ENCODE data around the gene NUBPL. TPM values are rescaled to one million over a fixed set of nuclear protein-coding genes. Genes with fewer than 3 reads are reported as not detected.

NUBPL gene
- total RNA-seq, 4 donors from 2014 or later: 1.9 to 45.2 (median 11.6) TPM

GRCh38 chr14:31682768-31683167, 121.6 kb downstream of the NUBPL start:
- intact Hi-C loops (cut with DNase I; ENCODE audit: low total_unique reads): no loop called here

GRCh38 chr14:31687726-31688125, 126.5 kb downstream of the NUBPL start:
- Histone ChIP-seq H3K4me1 (peaks cover 0 to 14% (median 5%) of the 10 kb centered on the region in 4 donors), H3K36me3 (no peaks in the 10 kb centered on the region), H3K27me3 (no peaks in the 10 kb centered on the region), H3K9me3 (no peaks in the 10 kb centered on the region), H3K27ac (no peak overlapping the region), H3K4me3 (no peak overlapping the region)
- DNase-seq: no peak
- WGBS, 2 donors (ENCODE audit: low coverage in 1 of 2): 95 to 100% methylated on average over 1 of the region's 1 CpG
- intact Hi-C loops (cut with DNase I; ENCODE audit: low total_unique reads): no loop called here
- TF ChIP-seq POLR2A (IDR thresholded peaks at IDR 0.05) (no peak), POLR2AphosphoS5 (IDR thresholded peaks at IDR 0.05) (no peak), EP300 (IDR thresholded peaks at IDR 0.05; ENCODE audit: low read depth) (no peak), CTCF (IDR thresholded peaks at IDR 0.05) (no peak)
- in situ Hi-C loops (cut with MboI; ENCODE audit: low pct_ligation_motif_present in 1 of 4, low pct_unique_long_range_greater_than_20kb in 1 of 4, low sequenced_read_pairs in 3 of 4): no loop called here

More at GRCh38 chr14:31682768-31683167, 121.6 kb downstream of the NUBPL start:
- WGBS, 2 donors (ENCODE audit: low coverage in 1 of 2): 83 to 94% methylated on average over 2 of the region's 2 CpGs
- Histone ChIP-seq H3K27me3 (no peaks in the 10 kb centered on the region), H3K9me3 (no peaks in the 10 kb centered on the region), H3K4me1 (no peaks in the 10 kb centered on the region), H3K36me3 (no peaks in the 10 kb centered on the region), H3K27ac (no peak overlapping the region), H3K4me3 (no peak overlapping the region)
- in situ Hi-C loops (cut with MboI; ENCODE audit: low pct_ligation_motif_present in 1 of 4, low pct_unique_long_range_greater_than_20kb in 1 of 4, low sequenced_read_pairs in 3 of 4): no loop called here
- TF ChIP-seq POLR2A (IDR thresholded peaks at IDR 0.05) (no peak), CTCF (IDR thresholded peaks at IDR 0.05) (no peak), EP300 (IDR thresholded peaks at IDR 0.05; ENCODE audit: low read depth) (no peak), POLR2AphosphoS5 (IDR thresholded peaks at IDR 0.05) (no peak)
- DNase-seq: no peak

GRCh38 chr14:31690056-31690455, 128.9 kb downstream of the NUBPL start:
- in situ Hi-C loops (cut with MboI; ENCODE audit: low pct_ligation_motif_present in 1 of 4, low pct_unique_long_range_greater_than_20kb in 1 of 4, low sequenced_read_pairs in 3 of 4) (no loop called here), intact Hi-C loops (cut with DNase I; ENCODE audit: low total_unique reads) (no loop called here)
- WGBS, 2 donors (ENCODE audit: low coverage in 1 of 2): 36 to 53% methylated on average over 3 of the region's 3 CpGs
- DNase-seq: no peak
- H3K4me3 ChIP-seq: no peak overlapping the region
- no peaks in the 10 kb centered on the region for H3K36me3 ChIP-seq
- no peak for TF ChIP-seq POLR2A (IDR thresholded peaks at IDR 0.05)
- no peak for TF ChIP-seq EP300 (IDR thresholded peaks at IDR 0.05; ENCODE audit: low read depth)
- no peak for TF ChIP-seq POLR2AphosphoS5 (IDR thresholded peaks at IDR 0.05)
- no peak for TF ChIP-seq CTCF (IDR thresholded peaks at IDR 0.05)
- no peaks in the 10 kb centered on the region for H3K27me3 ChIP-seq
- H3K4me1 ChIP-seq: peaks cover 0 to 14% (median 5%) of the 10 kb centered on the region in 4 donors
- peak overlapping the region in 2 of 4 donors; percentile 10 to 39 for H3K27ac ChIP-seq
- H3K9me3 ChIP-seq: no peaks in the 10 kb centered on the region

DNA sequence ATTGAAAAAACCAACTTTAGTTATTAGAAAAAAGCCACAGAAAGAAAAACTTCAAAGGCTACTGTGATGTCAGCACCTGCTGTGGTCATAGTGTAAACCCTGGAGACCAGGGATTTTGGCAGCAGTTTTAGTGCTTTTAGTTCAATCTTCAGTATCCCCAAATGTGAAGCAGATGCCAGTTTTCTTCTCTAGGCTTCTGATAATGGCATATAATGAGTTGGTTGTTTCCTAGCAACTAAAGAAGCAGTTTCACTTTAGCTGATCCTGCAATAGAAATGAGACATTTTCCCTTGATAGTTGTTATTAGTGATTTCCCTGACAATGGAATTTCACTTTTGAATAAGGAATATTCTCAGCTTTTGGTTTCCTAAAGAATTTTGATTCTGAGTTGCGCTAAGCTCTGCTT, 131.2 kb downstream of the NUBPL start:
- H3K4me3 ChIP-seq: no peak overlapping the region
- H3K9me3 ChIP-seq: no peaks in the 10 kb centered on the region
- 89 to 100% methylated on average over 1 of the region's 1 CpG for WGBS, 2 donors (ENCODE audit: low coverage in 1 of 2)
- H3K27ac ChIP-seq: no peak overlapping the region
- in situ Hi-C loops (cut with MboI; ENCODE audit: low pct_ligation_motif_present in 1 of 4, low pct_unique_long_range_greater_than_20kb in 1 of 4, low sequenced_read_pairs in 3 of 4) (no loop called here), intact Hi-C loops (cut with DNase I; ENCODE audit: low total_unique reads) (no loop called here)
- TF ChIP-seq POLR2A (IDR thresholded peaks at IDR 0.05) (no peak), POLR2AphosphoS5 (IDR thresholded peaks at IDR 0.05) (no peak), CTCF (IDR thresholded peaks at IDR 0.05) (no peak), EP300 (IDR thresholded peaks at IDR 0.05; ENCODE audit: low read depth) (no peak)
- H3K36me3 ChIP-seq: no peaks in the 10 kb centered on the region
- no peak for DNase-seq
- peaks cover 0 to 24% (median 5%) of the 10 kb centered on the region in 4 donors for H3K4me1 ChIP-seq
- H3K27me3 ChIP-seq: no peaks in the 10 kb centered on the region
